Astrocyte (in vitro differentiated cells and primary cell): ENCODE data around the gene ELOVL1. TPM values are rescaled to one million over a fixed set of nuclear protein-coding genes. Genes with fewer than 3 reads are reported as not detected.

Source experiments
- DNase-seq: peaks from one replicate; pipeline ENCODE4 v3.0.0-alpha.2; 2010; ENCODE audit warnings: low read depth
- FAIRE-seq: peaks from 2 replicates; lab custom pipeline; 2011; peaks lifted over from hg19 to GRCh38; lab: Jason Lieb, UNC
- H2AFZ ChIP-seq: 2 replicates; pipeline ENCODE4 v1.6.0; 2012; ENCODE audit warnings: low read depth, low read length, inconsistent platforms
- H3K27ac ChIP-seq: 2 replicates; pipeline ENCODE4 v1.5.1; 2011; ENCODE audit warnings: low read depth, low read length, inconsistent platforms
- H3K27me3 ChIP-seq: 2 replicates; pipeline ENCODE4 v1.6.0; 2011; ENCODE audit warnings: low read length, inconsistent platforms; ENCODE audit not compliant: insufficient read depth
- H3K36me3 ChIP-seq: 2 replicates; pipeline ENCODE4 v1.5.1; 2011; ENCODE audit warnings: low read length, inconsistent platforms; ENCODE audit not compliant: insufficient read depth
- H3K4me1 ChIP-seq: 2 replicates; pipeline ENCODE4 v1.5.1; 2011; ENCODE audit warnings: low read length, inconsistent platforms; ENCODE audit not compliant: insufficient read depth
- H3K4me2 ChIP-seq: 2 replicates; pipeline ENCODE4 v1.6.0; 2012; ENCODE audit warnings: low read length, inconsistent platforms
- H3K4me3 ChIP-seq: 2 replicates; pipeline ENCODE4 v1.5.1; 2011; ENCODE audit warnings: low read depth, mild to moderate bottlenecking, low read length, inconsistent platforms; ENCODE audit not compliant: insufficient read depth
- H3K79me2 ChIP-seq: 2 replicates; pipeline ENCODE4 v1.6.0; 2012; ENCODE audit warnings: mild to moderate bottlenecking, low read length, inconsistent platforms; ENCODE audit not compliant: insufficient read depth
- H3K9ac ChIP-seq: 2 replicates; pipeline ENCODE4 v1.6.0; 2012; ENCODE audit warnings: mild to moderate bottlenecking, low read length, inconsistent platforms
- H3K9me3 ChIP-seq: 2 replicates; pipeline ENCODE4 v1.5.1; 2012; ENCODE audit warnings: low read depth, mild to moderate bottlenecking, low read length, inconsistent platforms; ENCODE audit not compliant: insufficient read depth
- H4K20me1 ChIP-seq: 2 replicates; pipeline ENCODE4 v1.6.0; 2012; ENCODE audit warnings: low read length, inconsistent platforms; ENCODE audit not compliant: insufficient read depth
- H3K27ac Mint-ChIP-seq: one replicate; pipeline ENCODE4 v1.8.0; 2021; ENCODE audit warnings: mild to moderate bottlenecking, mixed read lengths; ENCODE audit not compliant: unreplicated experiment
- H3K27me3 Mint-ChIP-seq: one replicate; pipeline ENCODE4 v1.8.0; 2021; ENCODE audit warnings: low read depth, mixed read lengths; ENCODE audit not compliant: unreplicated experiment
- H3K36me3 Mint-ChIP-seq: one replicate; pipeline ENCODE4 v1.8.0; 2021; ENCODE audit warnings: low read depth, mixed read lengths; ENCODE audit not compliant: unreplicated experiment
- H3K4me1 Mint-ChIP-seq: one replicate; pipeline ENCODE4 v1.8.0; 2021; ENCODE audit warnings: low read depth, mixed read lengths; ENCODE audit not compliant: unreplicated experiment
- H3K4me3 Mint-ChIP-seq: one replicate; pipeline ENCODE4 v1.8.0; 2021; ENCODE audit warnings: mild to moderate bottlenecking, moderate library complexity, mixed read lengths; ENCODE audit not compliant: unreplicated experiment
- H3K9me3 Mint-ChIP-seq: one replicate; pipeline ENCODE4 v1.8.0; 2021; ENCODE audit warnings: mild to moderate bottlenecking, mixed read lengths; ENCODE audit not compliant: unreplicated experiment
- CTCF ChIP-seq: IDR thresholded peaks from 2 replicates; pipeline ENCODE4 v1.5.1; 2011; ENCODE audit warnings: low read depth, mild to moderate bottlenecking, inconsistent platforms, low read length, moderate library complexity; ENCODE audit not compliant: insufficient read depth
- EZH2 ChIP-seq: IDR thresholded peaks from 2 replicates; pipeline ENCODE4 v1.6.1; 2012; ENCODE audit warnings: mild to moderate bottlenecking, low read length, inconsistent platforms; ENCODE audit not compliant: insufficient read depth
- total RNA-seq: library from RNA; stranded (reverse); gene quantifications from 2 replicates; pipeline ENCODE4 v1.2.1, GENCODE V29; 2021

The ELOVL1 gene
- total RNA-seq, 1 donor from 2014 or later = 131 TPM

DNA sequence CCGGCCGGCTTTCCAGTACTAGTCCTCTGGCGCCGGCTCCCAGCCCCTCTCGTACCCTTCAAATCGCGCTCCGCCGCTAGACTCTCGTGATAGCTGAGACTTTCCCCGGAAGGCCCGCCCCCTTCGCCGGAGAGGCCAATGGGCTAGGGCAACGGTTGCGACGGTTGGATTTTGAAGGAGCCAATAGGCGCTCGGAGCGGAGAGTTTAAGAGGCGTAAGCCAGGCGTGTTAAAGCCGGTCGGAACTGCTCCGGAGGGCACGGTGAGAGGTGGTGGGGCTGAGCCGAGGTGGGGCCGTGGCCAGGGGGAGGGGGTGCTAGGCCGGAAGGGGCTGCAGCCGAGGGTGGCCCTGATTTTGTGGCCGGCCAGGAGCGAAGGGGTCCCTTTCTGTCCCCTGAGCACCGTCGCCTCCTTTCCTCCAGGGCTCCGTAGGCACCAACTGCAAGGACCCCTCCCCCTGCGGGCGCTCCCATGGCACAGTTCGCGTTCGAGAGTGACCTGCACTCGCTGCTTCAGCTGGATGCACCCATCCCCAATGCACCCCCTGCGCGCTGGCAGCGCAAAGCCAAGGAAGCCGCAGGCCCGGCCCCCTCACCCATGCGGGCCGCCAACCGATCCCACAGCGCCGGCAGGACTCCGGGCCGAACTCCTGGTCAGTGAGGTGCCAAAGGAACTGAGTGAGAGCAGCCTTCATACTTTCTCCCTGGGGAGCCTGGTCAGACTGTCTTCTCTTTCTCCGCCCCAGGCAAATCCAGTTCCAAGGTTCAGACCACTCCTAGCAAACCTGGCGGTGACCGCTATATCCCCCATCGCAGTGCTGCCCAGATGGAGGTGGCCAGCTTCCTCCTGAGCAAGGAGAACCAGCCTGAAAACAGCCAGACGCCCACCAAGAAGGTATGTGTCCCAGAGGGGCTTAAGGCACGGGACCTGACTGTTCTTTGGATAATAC is 8.8 kb downstream of the ELOVL1 start, which contains the start of gene CDC20:
Gene CDC20, plus strand, starts transcription at position 236 of the 948 bp plus-strand sequence. Its CDS starts 235 bp downstream, at position 471.
- H3K9me3 ChIP-seq = no peaks in the 10 kb centered on the region
- H3K27me3 ChIP-seq = no peaks in the 10 kb centered on the region
- peak within 1 kb of the TSS; percentile 79 for H3K4me3 ChIP-seq
- peak within 1 kb of the TSS; percentile 71 for H2AFZ ChIP-seq
- peaks cover 50% of the 10 kb centered on the region for H3K79me2 ChIP-seq
- no peaks in the 10 kb centered on the region for H3K9me3 Mint-ChIP-seq
- TF ChIP-seq EZH2 = no peak
- TF ChIP-seq CTCF = no peak
- H3K9ac ChIP-seq = peak within 1 kb of the TSS; percentile 88
- H3K27ac Mint-ChIP-seq = peak within 1 kb of the TSS; percentile 94
- H3K27me3 Mint-ChIP-seq = no peaks in the 10 kb centered on the region
- peak; percentile 83 for DNase-seq
- peaks cover 34% of the 10 kb centered on the region for H3K36me3 ChIP-seq
- H3K4me3 Mint-ChIP-seq = peak within 1 kb of the TSS; percentile 92
- H3K36me3 Mint-ChIP-seq = peaks cover 18% of the 10 kb centered on the region
- H3K4me1 Mint-ChIP-seq = peaks cover 2% of the 10 kb centered on the region
- peak within 1 kb of the TSS; percentile 92 for H3K4me2 ChIP-seq
- peaks cover 36% of the 10 kb centered on the region for H4K20me1 ChIP-seq
- peak within 1 kb of the TSS; percentile 72 for H3K27ac ChIP-seq
- FAIRE-seq = no peak
- peaks cover 29% of the 10 kb centered on the region for H3K4me1 ChIP-seq

DNA sequence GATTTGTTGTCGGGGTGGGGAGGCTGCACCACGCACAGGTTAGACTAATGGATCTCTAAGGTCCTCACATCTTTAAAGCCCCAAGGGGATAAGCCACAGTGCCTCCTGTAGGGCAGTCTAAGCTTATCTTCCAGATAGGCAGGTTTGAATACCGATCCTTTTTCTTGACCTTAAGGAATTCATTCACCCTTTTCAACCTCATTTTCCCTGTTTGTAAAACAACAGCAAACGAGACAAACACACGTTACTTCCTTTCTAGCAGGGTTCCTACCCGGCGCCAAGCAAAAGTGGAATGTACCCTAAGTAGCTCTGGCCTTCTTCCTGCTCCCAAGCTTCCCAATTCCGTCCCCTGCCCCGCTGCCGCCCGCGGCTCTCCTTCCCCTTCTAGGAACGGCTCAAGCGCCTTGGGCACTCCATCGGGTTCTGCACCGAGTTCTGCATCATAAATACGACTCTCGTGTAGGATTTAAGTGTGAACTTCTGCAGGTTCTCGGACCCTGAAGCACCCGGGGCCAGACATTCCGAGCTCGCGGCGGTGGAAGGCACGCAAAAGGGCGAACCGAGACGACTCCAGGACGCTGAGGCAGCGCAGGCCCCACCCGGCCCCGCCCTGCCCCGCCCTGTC is 9.6 kb downstream of the ELOVL1 start:
- Mint-ChIP-seq H3K27ac (peak overlapping the region; percentile 94), H3K4me1 (peaks cover 2% of the 10 kb centered on the region), H3K27me3 (no peaks in the 10 kb centered on the region), H3K36me3 (peaks cover 13% of the 10 kb centered on the region), H3K9me3 (no peaks in the 10 kb centered on the region), H3K4me3 (peak overlapping the region; percentile 92)
- Histone ChIP-seq H3K27ac (peak overlapping the region; percentile 70), H3K4me3 (peak overlapping the region; percentile 73), H3K27me3 (no peaks in the 10 kb centered on the region), H4K20me1 (peaks cover 31% of the 10 kb centered on the region), H3K4me2 (peak overlapping the region; percentile 92), H3K4me1 (peaks cover 29% of the 10 kb centered on the region), H3K9me3 (no peaks in the 10 kb centered on the region), H2AFZ (peak overlapping the region; percentile 71), H3K36me3 (peaks cover 26% of the 10 kb centered on the region), H3K9ac (peak overlapping the region; percentile 88), H3K79me2 (peaks cover 42% of the 10 kb centered on the region)
- FAIRE-seq (no peak), DNase-seq (peak; percentile 41)
- peak; percentile 24 for TF ChIP-seq CTCF
- TF ChIP-seq EZH2 = no peak
